SK-N-SH treated with all-trans-retinoic acid at 6 μM for 48 hours (cell line): ENCODE measurements around the gene RBM18.

Source experiments
- ARNTL ChIP-seq: fragments of 450-650 bp; formaldehyde crosslinking; IDR thresholded peaks from 2 replicates; pipeline ENCODE4 v1.5.0; 2020; ENCODE audit warnings: low read depth, mild to moderate bottlenecking, moderate library complexity, borderline replicate concordance
- CREB5 ChIP-seq: fragments of 250-450 bp; sonication (Bioruptor Pico); IDR thresholded peaks from 2 replicates; pipeline ENCODE4 v1.5.1; 2020; ENCODE audit warnings: low read depth, mild to moderate bottlenecking, moderate library complexity
- CSDC2 ChIP-seq: fragments of 250-450 bp; sonication (Bioruptor Pico); IDR thresholded peaks from 2 replicates; pipeline ENCODE4 v1.5.0; 2020; ENCODE audit warnings: mild to moderate bottlenecking, moderate library complexity
- CSRNP3 ChIP-seq: fragments of 250-450 bp; sonication (Bioruptor Pico); IDR thresholded peaks from 2 replicates; pipeline ENCODE4 v1.5.1; 2021; ENCODE audit warnings: mild to moderate bottlenecking, moderate library complexity
- OSR1 ChIP-seq: fragments of 250-450 bp; sonication (Bioruptor Pico); IDR thresholded peaks from 2 replicates; pipeline ENCODE4 v1.8.0; 2022; ENCODE audit warnings: moderate library complexity, mild to moderate bottlenecking, inconsistent platforms
- PATZ1 ChIP-seq: fragments of 250-450 bp; sonication (Bioruptor Pico); IDR thresholded peaks from 2 replicates; pipeline ENCODE4 v1.8.0; 2020; ENCODE audit warnings: mild to moderate bottlenecking, moderate library complexity, borderline replicate concordance
- PPARA ChIP-seq: fragments of 250-450 bp; sonication (Bioruptor Pico); IDR thresholded peaks from 2 replicates; pipeline ENCODE4 v1.5.0; 2020; ENCODE audit warnings: mild to moderate bottlenecking, borderline replicate concordance
- SNAI2 ChIP-seq: fragments of 250-450 bp; sonication (Bioruptor Pico); IDR thresholded peaks from 2 replicates; pipeline ENCODE4 v1.5.0; 2020; ENCODE audit warnings: mild to moderate bottlenecking, moderate library complexity
- ZFP3 ChIP-seq: fragments of 250-450 bp; sonication (Bioruptor Pico); IDR thresholded peaks from 2 replicates; pipeline ENCODE4 v1.5.0; 2020; ENCODE audit warnings: mild to moderate bottlenecking, moderate library complexity
- ZFP30 ChIP-seq: fragments of 450-650 bp; formaldehyde crosslinking; IDR thresholded peaks from 2 replicates; pipeline ENCODE4 v1.5.0; 2022; ENCODE audit warnings: mild to moderate bottlenecking, moderate library complexity
- ZNF8 ChIP-seq: fragments of 450-650 bp; formaldehyde crosslinking; IDR thresholded peaks from 2 replicates; pipeline ENCODE4 v1.5.0; 2020; ENCODE audit warnings: mild to moderate bottlenecking, moderate library complexity

- TF ChIP-seq OSR1 (CRISPR knock-in tag) (no peak), PATZ1 (CRISPR knock-in tag) (no peak), ZNF8 (CRISPR knock-in tag) (no peak), CSRNP3 (CRISPR knock-in tag) (no peak), PPARA (CRISPR knock-in tag) (no peak), ZFP3 (CRISPR knock-in tag) (no peak), CREB5 (CRISPR knock-in tag) (no peak), CSDC2 (CRISPR knock-in tag) (no peak), ZFP30 (CRISPR knock-in tag) (no peak), ARNTL (CRISPR knock-in tag) (no peak), SNAI2 (CRISPR knock-in tag) (no peak)
Observed at GRCh38 chr9:122197882-122198281, 66.8 kb downstream of the RBM18 start.
